ENCODE results near the gene TMEM217. TPM values are rescaled to one million over a fixed set of nuclear protein-coding genes. Genes with fewer than 3 reads are reported as not detected.
"Not testable (repeated sequence)": the region's sequence is repeated elsewhere in the genome, so short reads cannot be mapped to it uniquely, and the experiment has no call there.

TMEM217 gene
- polyA plus RNA-seq, 1 experiment = 7.7 TPM

GRCh38 chr6:37204014-37204751, 53.8 kb downstream of the TMEM217 start:
- ChIA-PET CTCF (interaction anchor here (20.3 kb wide), 1 partner anchor 180 kb away, joined by 597 read pairs; no protein-coding TSS in a partner anchor), POLR2A (no interaction called here)
- TF ChIP-seq, protein P1, sequence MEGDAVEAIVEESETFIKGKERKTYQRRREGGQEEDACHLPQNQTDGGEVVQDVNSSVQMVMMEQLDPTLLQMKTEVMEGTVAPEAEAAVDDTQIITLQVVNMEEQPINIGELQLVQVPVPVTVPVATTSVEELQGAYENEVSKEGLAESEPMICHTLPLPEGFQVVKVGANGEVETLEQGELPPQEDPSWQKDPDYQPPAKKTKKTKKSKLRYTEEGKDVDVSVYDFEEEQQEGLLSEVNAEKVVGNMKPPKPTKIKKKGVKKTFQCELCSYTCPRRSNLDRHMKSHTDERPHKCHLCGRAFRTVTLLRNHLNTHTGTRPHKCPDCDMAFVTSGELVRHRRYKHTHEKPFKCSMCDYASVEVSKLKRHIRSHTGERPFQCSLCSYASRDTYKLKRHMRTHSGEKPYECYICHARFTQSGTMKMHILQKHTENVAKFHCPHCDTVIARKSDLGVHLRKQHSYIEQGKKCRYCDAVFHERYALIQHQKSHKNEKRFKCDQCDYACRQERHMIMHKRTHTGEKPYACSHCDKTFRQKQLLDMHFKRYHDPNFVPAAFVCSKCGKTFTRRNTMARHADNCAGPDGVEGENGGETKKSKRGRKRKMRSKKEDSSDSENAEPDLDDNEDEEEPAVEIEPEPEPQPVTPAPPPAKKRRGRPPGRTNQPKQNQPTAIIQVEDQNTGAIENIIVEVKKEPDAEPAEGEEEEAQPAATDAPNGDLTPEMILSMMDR (IDR thresholded peaks at IDR 0.05; ENCODE audit: low read depth, low read length) = no peak
- no peaks in the 10 kb centered on the region for H3K9me3 ChIP-seq (ENCODE audit: control insufficient read depth, insufficient read depth, low read length)
- H3K27ac ChIP-seq (ENCODE audit: low read depth, low read length) = no peak overlapping the region
- DNase-seq (ENCODE audit: low read depth, low spot score) = no peak
- no peak overlapping the region for H3K4me3 ChIP-seq (ENCODE audit: low read depth, low read length)
- H3K27me3 ChIP-seq (ENCODE audit: control insufficient read depth, insufficient read depth, low read length) = no peaks in the 10 kb centered on the region

- Histone ChIP-seq H3K4me3 (ENCODE audit: low read depth, low read length) (no peak overlapping the region), H3K27ac (ENCODE audit: low read depth, low read length) (no peak overlapping the region), H3K27me3 (ENCODE audit: control insufficient read depth, insufficient read depth, low read length) (no peaks in the 10 kb centered on the region), H3K9me3 (ENCODE audit: control insufficient read depth, insufficient read depth, low read length) (no peaks in the 10 kb centered on the region)
- TF ChIP-seq, protein P1 (IDR thresholded peaks at IDR 0.05; ENCODE audit: low read depth, low read length) = no peak
- no peak for DNase-seq (ENCODE audit: low read depth, low spot score)
- ChIA-PET POLR2A (no interaction called here), CTCF (interaction anchor here (0.7 to 20.3 kb wide), 2 partner anchors 27 to 178 kb away, joined by 3 to 597 read pairs; no protein-coding TSS in a partner anchor)
These were observed 55.0 kb downstream of the TMEM217 start for GRCh38 chr6:37202788-37203491.

DNA sequence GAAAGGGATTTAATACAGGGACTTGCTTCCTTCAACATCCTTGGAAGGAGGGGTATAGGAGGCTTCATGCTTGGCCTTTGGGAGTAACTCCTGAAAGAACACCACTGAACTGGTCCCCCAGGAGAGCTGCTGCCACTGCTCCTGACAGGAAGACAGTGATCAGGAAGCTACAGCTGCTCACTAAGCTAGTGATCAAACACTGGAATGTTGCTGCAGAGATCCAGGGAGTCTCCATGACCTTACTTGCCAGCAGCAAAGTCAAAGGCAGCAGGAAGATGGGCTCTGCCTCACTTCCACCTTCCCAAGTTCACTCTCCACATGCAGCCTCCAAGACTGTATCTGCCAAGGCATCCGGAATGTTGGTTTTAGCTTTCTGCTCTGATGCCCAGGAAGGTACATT, 56.2 kb downstream of the TMEM217 start:
- no peak overlapping the region for H3K4me3 ChIP-seq (ENCODE audit: low read depth, low read length)
- no peak for DNase-seq (ENCODE audit: low read depth, low spot score)
- no peak overlapping the region for H3K27ac ChIP-seq (ENCODE audit: low read depth, low read length)
- H3K9me3 ChIP-seq (ENCODE audit: control insufficient read depth, insufficient read depth, low read length) = no peaks in the 10 kb centered on the region
- ChIA-PET POLR2A (interaction anchor here (0.6 kb wide), 1 partner anchor 57 kb away, joined by 3 read pairs; no protein-coding TSS in a partner anchor), CTCF (interaction anchor here (20.3 kb wide), 1 partner anchor 177 kb away, joined by 597 read pairs; no protein-coding TSS in a partner anchor)
- TF ChIP-seq, protein P1 (IDR thresholded peaks at IDR 0.05; ENCODE audit: low read depth, low read length) = no peak
- H3K27me3 ChIP-seq (ENCODE audit: control insufficient read depth, insufficient read depth, low read length) = no peaks in the 10 kb centered on the region

DNA sequence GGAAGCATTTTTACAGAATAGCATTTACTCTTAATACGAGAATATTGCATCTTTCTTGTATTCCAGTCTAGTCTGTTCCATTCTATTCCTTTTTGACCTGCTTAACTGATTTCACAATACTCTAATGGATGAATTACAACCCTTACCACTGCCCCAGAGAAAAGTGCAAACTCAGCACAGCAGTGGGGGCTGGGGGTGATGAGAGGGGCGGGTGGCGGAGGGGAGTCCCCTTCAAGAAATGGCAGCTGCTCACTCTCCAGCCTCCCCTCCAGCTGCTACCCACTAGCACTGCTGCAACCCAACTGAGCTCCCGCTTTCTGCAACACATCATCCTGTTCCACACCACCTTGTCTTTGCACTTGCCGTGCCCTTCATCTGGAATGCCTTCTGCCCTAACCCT, 57.9 kb downstream of the TMEM217 start:
- ChIA-PET CTCF (interaction anchor here (2.9 to 20.3 kb wide), 2 partner anchors 10 to 176 kb away, joined by 12 to 597 read pairs; no protein-coding TSS in a partner anchor), POLR2A (no interaction called here)
- H3K9me3 ChIP-seq (ENCODE audit: control insufficient read depth, insufficient read depth, low read length) = no peaks in the 10 kb centered on the region

GRCh38 chr6:37196451-37196850, 61.5 kb downstream of the TMEM217 start:
- H3K27ac ChIP-seq (ENCODE audit: low read depth, low read length); H3K27me3 ChIP-seq (ENCODE audit: control insufficient read depth, insufficient read depth, low read length); DNase-seq (ENCODE audit: low read depth, low spot score); H3K9me3 ChIP-seq (ENCODE audit: control insufficient read depth, insufficient read depth, low read length); POLR2A ChIA-PET; H3K4me3 ChIP-seq (ENCODE audit: low read depth, low read length): not testable (repeated sequence)
- CTCF ChIA-PET = interaction anchor here (1.4 kb wide), 2 partner anchors 12 to 437 kb away, joined by 3 to 4 read pairs; no protein-coding TSS in a partner anchor

More for the DNA sequence above, 57.9 kb downstream of the TMEM217 start:
- Histone ChIP-seq H3K4me3 (ENCODE audit: low read depth, low read length) (no peak overlapping the region), H3K27ac (ENCODE audit: low read depth, low read length) (no peak overlapping the region), H3K27me3 (ENCODE audit: control insufficient read depth, insufficient read depth, low read length) (no peaks in the 10 kb centered on the region)
- no peak for DNase-seq (ENCODE audit: low read depth, low spot score)
- TF ChIP-seq, protein P1 (IDR thresholded peaks at IDR 0.05; ENCODE audit: low read depth, low read length) = no peak

DNA sequence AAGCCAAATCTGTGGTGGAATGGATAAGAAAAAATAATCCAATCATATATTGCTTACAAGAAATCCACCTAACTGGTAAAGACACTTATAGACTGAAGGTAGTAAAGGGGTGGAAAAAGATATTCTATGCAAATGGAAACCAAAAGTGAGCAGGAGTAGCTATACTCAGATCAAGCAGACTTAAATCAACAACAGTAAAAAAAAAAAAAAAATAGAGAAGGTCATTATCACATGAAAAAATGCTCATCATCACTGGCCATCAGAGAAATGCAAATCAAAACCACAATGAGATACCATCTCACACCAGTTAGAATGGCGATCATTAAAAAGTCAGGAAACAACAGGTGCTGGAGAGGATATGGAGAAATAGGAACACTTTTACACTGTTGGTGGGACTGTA, 63.1 kb downstream of the TMEM217 start:
- CTCF ChIA-PET = interaction anchor here (0.5 to 3.2 kb wide), 4 partner anchors 13 to 532 kb away, joined by 3 to 13 read pairs (median 4); no protein-coding TSS in a partner anchor
- H3K9me3 ChIP-seq (ENCODE audit: control insufficient read depth, insufficient read depth, low read length); H3K27ac ChIP-seq (ENCODE audit: low read depth, low read length); H3K4me3 ChIP-seq (ENCODE audit: low read depth, low read length); DNase-seq (ENCODE audit: low read depth, low spot score); H3K27me3 ChIP-seq (ENCODE audit: control insufficient read depth, insufficient read depth, low read length); POLR2A ChIA-PET: not testable (repeated sequence)

Data from AG04450 (cell line).